CD1c-positive myeloid dendritic cell (primary cell): ENCODE results near the gene ST14.
A peak's percentile ranks its signal among the peaks of the same experiment; 100 is the strongest.
"Not testable (repeated sequence)": the region's sequence is repeated elsewhere in the genome, so short reads cannot be mapped to it uniquely, and the experiment has no call there.

Source experiments
- DNase-seq: peaks from one replicate; pipeline ENCODE4 v3.0.0-alpha.2; 2016; ENCODE audit errors: extremely low spot score

The ST14 gene

GRCh38 chr11:130164221-130164570 is 4.6 kb downstream of the ST14 start:
- DNase-seq = no peak

GRCh38 chr11:130165601-130166456 is 6.2 kb downstream of the ST14 start:
- DNase-seq = peak; percentile 82

GRCh38 chr11:130166457-130166784 is 6.8 kb downstream of the ST14 start:
- DNase-seq = peak; percentile 56

- DNase-seq = no peak
These were observed 7.6 kb downstream of the ST14 start for GRCh38 chr11:130167146-130167545.

- DNase-seq = no peak
These were observed 8.5 kb downstream of the ST14 start for GRCh38 chr11:130168105-130168504.

GRCh38 chr11:130170345-130170744 is 10.8 kb downstream of the ST14 start:
- no peak for DNase-seq

- peak; percentile 36 for DNase-seq
These were observed 12.0 kb downstream of the ST14 start for GRCh38 chr11:130171534-130171933.

- not testable (repeated sequence) for DNase-seq
These were observed 12.4 kb downstream of the ST14 start for GRCh38 chr11:130172001-130172400.

- DNase-seq = no peak
These were observed 15.1 kb downstream of the ST14 start for GRCh38 chr11:130174642-130175041.

- no peak for DNase-seq
These were observed 16.3 kb downstream of the ST14 start for GRCh38 chr11:130175898-130176297.

GRCh38 chr11:130177782-130178181 is 18.2 kb downstream of the ST14 start:
- no peak for DNase-seq

GRCh38 chr11:130178441-130179339 is 19.1 kb downstream of the ST14 start:
- no peak for DNase-seq

GRCh38 chr11:130179396-130180306 is 20.1 kb downstream of the ST14 start:
- no peak for DNase-seq

GRCh38 chr11:130180491-130180890 is 20.9 kb downstream of the ST14 start:
- DNase-seq = peak; percentile 82

- DNase-seq = no peak
These were observed 21.3 kb downstream of the ST14 start for GRCh38 chr11:130180896-130181294.

GRCh38 chr11:130181295-130182272 is 22.0 kb downstream of the ST14 start:
- DNase-seq = peak; percentile 42

GRCh38 chr11:130183878-130184610 is 24.5 kb downstream of the ST14 start:
- no peak for DNase-seq

GRCh38 chr11:130187096-130187495 is 27.5 kb downstream of the ST14 start:
- DNase-seq = no peak

GRCh38 chr11:130188047-130188446 is 28.5 kb downstream of the ST14 start:
- no peak for DNase-seq
